Forelimb muscle (tissue), 1 donor: ENCODE results near the gene NTNG1. TPM values are rescaled to one million over a fixed set of nuclear protein-coding genes. Genes with fewer than 3 reads are reported as not detected.
"Not testable (repeated sequence)": the region's sequence is repeated elsewhere in the genome, so short reads cannot be mapped to it uniquely, and the experiment has no call there.

Experiments used
- DNase-seq: peaks from one replicate; pipeline ENCODE4 v3.0.0-alpha.2; 2013; ENCODE audit warnings: low read depth
- polyA plus RNA-seq: library from polyadenylated mRNA; unstranded; fragments of 120-200 nt; gene quantifications from one replicate; pipeline ENCODE4 v1.2.1, GENCODE V29; 2013; ENCODE audit not compliant: insufficient read length

NTNG1 gene
- polyA plus RNA-seq, result 8.5 TPM

DNA sequence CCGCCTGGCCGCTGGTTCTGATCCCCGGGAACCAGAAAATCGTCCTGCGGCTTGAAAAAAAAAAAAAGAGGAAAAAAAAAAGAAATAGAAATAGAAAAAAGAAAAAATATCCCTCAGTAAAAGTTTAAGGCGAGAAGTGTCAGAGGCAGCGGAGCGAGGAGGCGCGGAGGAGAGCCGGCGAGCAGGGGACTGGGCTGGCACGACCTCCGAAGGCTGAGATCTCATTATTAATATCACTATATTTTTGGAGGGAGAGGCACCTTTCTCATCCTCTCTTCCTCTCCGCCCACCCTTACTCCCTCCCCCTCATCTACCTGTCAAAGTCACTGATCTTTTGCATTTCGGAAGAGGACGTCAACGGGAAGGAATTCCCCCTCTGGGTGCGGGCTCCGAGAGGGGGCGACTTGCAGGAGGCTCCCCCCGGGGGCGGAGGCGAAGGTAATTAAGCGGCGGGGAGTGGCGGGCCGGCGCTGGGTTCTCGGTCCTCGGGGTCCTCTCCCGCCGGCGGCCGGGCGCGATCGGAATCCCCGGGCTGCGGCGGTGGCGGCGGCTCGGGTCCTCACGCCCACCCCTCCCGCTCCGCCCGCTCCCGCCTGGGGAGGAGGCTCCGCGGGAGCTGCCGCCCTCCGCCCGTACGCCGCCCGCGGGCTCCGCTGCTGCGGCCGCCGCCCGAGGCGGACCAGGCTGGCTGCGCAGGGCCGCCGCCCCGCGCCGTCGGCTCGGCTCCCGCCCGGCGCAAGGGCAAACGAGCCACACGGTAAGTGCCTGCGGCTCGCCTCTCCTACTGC is at the start of gene NTNG1:
Gene NTNG1, plus strand, starts transcription at position 337 of the 788 bp plus-strand sequence.
- DNase-seq, result no peak

DNA sequence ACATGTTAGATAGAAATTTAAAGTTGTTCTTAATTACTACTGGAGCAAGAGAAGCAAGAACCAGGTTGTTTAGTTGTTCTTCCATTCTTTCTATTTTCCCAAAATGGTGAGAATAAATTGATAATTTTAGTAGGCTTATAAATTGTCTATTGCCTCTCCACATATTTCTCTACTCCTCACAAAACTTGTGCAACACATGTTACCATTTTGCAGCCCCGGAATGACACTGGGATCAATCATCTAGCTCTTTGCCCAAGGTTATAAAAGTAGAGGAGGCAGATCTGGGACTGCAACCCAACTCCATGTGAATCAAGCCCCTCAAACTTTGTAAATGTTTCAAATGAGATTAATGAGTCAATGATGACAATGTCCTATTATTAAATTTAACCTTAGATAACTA is 49.4 kb upstream of the NTNG1 start:
- no peak for DNase-seq

DNA sequence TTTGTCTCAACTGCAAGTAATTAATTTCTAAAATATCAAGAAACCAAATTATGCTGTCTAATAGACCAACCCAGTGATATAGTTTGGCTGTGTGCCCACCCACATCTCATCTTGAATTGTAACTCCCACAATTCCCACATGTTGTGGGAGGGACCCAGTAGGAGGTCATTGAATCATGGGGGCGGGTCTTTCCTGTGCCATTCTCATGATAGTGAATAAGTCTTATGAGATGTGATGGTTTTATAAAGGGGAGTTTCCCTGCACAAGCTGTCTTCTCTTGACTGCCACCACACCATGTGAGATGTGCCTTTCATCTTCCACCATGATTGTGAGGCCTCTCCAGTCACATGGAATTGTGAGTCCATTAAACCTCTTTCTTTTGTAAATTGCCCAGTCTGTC is 47.4 kb upstream of the NTNG1 start:
- DNase-seq, result not testable (repeated sequence)

DNA sequence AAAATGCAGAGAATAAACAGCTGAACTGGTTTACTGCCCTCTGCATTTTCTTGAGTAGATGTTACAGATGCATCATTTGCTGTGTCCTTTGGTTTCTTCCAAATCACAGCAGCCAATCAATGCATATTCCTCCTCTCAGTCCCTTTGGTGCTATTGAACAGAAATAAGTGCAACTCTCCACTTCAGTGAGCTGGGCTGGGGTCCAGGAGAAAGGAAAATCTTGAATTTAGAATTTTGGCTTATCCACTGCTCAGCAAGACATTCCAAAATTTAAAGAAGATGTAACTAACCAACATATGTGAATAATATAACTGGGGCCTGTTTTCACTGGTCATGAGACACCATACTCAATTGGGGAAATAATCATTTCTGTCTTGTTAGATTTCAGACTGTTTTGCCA is 45.2 kb upstream of the NTNG1 start:
- DNase-seq, result no peak

DNA sequence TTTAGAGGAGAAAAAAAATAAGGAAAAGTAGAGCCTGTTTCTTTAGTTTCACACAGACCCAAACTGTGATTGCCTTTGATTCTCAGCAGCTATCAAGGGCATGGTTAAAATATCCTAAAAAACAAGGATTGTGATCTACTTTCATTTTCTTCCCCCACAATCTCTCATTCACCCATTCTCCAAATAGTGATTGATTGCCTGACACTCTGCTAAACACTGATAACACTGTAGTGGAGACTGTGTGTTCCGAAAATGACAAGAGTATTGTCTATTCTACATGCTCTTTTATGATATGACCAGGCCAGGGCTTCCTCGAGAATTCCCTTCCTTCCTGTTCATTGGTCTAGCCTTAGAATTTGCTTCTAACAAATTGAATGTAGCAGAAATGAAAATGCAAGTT is 44.1 kb upstream of the NTNG1 start:
- no peak for DNase-seq

DNA sequence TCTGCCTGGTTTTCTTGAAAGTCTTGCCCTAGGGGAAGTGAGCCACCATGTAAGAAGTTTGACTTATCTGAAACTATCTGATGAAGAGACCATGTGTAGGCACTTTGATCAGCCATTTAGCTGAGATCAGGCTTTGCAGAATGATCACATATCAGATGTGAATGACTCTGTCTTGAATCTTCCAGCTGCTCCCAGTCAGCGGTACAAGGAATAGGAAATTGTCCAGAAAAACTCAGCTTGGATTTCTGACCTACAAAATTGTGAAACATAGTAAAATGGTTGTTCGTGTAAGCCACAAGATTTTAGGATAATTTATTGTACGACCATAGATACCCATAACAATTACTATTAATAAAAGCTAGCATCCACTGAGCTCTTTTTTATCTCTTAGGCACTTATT is 41.9 kb upstream of the NTNG1 start:
- no peak for DNase-seq

DNA sequence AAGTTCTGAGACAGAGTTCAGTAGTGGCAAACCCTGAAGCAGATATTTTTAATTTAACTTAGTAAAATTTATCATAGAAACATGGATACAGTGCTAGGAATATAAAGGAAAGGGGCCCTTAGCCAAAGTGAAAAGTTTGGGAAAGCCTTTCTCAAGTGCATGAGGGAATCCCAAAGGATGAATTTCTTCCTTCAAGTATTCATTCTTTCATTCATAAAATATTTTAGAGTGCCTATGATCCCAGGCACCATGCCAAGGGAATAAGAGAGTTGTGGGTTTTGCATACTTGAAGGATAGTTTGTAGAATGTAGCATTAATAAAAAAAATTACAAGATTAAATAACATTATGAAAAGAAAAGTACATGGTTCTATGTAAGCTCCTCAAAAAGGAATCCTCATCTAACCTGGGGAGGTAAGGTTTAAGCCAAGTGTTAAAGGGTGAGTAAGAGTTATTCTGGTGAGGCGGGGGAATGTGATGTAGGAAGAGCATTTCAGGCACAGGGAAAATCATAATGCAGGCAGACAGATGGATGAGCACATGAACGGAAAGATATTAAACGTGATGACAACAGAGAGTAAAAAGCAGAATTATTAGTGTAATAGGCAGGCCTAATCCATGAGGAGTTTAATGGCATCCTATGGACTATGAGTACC is 40.4 kb upstream of the NTNG1 start:
- no peak for DNase-seq

DNA sequence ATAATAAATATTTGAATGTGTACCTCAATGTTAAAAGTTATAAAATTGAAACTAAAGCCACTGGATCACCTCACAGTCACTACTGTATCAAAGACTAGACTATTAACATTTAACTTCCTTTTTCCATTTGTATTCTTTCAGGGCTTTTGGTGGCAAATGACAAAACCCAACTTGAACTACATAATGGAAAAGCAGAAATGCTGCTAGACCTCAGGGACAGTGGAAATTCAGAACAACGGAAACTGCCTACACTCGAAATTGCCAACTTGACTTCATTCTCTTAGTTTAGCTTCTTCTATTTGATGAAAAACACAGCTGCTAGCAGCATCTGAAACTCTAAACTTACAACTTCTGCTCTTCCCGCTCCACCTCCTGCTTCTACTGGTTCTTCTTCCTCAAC is 34.9 kb upstream of the NTNG1 start:
- DNase-seq, result no peak

DNA sequence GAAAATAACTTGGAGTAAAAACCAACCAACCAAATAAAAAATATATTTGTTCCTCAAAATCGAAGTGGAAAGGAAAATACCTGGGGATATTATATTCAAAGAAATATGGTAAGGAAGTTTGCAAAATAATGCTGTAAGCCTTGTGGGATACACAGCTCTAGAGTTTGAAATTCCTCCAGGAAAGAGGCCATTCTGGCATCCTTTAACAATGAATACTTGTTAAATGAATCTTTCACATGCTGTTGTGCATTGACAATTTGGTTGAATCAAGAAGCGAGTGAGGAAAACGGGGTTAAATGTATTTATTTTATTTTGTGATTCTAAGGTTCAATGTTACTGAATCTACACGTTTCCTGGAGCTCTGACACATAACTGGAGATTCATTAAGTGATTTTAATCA is 30.5 kb upstream of the NTNG1 start:
- DNase-seq, result peak; percentile 81

DNA sequence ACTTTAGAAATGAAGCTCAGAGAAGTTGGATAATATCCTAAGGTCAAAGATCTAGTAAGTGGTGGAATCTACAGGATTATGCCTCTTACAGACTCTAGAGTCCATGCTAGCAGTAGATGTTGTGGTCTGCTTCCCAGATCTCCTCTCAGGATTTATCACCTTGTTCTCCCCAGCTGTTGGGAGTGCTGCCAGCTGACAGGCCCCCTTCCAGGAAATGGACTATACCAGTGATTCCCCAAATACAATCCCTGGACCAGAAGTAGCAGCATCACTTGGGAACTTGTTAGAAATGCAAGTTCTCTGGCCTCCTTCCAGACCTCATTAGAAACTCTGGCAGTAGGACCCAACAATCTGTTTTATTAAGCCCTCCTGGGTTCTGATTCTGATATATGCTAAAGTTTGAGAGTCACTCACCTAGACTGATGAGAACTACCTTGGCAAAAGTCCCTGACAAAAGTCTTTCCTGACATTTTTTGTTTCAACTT is 24.5 kb upstream of the NTNG1 start:
- DNase-seq, result no peak

DNA sequence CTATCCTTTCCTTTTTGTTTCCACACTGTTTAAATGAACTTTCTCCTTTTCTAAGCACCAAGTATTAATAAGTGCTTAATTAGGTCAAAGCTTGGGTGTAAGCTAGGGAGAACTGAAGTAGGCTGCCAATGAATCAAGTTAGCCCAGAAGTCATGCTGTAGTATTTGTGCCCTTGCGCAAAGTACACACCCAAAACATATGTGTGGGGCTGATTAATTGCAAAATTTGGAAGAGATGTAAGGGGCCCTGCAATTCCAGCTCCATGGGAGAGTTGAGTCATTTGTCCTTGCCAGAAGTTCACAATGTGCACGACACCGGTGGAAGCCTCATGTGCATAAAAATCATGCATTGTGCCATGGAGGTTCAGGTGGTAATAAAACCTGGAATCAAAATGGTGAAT is 18.6 kb upstream of the NTNG1 start:
- DNase-seq, result no peak

DNA sequence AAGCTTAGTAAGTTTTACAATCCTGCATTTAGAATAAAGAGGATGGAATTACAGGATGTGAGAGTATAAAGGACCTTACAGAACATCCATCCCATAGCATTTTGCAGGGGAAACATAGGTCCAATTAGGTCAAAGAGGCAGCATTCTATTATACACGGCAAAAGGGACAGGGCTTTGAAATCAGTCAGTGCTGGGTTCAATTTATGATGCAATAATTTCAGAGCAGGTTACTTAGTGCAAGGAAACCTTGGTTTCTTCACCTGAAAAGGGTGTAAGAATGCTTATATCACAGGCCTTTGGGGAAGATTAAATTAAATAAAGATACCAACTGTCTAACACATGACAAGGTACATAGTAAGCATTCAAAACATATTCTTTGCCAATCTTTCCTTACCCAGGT is 17.1 kb upstream of the NTNG1 start:
- DNase-seq, result no peak

DNA sequence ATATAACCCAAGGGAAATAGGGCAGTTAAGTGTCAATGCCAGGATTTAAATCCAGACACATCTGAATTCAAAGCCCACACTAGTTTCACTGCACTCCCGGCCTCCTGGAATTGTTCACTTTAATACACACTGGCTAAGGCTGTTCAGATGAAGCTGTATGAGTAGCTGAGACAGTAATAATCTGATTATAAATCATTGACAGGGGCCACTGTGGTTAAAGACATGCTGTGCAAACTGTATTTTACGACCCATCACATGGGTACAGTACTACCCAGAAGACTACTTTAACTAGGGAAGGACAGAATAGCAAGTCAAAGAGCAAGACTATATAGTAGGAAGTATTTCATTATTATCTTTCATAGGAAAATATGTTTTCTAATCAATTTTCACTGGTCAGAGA is 16.1 kb upstream of the NTNG1 start:
- DNase-seq, result no peak

DNA sequence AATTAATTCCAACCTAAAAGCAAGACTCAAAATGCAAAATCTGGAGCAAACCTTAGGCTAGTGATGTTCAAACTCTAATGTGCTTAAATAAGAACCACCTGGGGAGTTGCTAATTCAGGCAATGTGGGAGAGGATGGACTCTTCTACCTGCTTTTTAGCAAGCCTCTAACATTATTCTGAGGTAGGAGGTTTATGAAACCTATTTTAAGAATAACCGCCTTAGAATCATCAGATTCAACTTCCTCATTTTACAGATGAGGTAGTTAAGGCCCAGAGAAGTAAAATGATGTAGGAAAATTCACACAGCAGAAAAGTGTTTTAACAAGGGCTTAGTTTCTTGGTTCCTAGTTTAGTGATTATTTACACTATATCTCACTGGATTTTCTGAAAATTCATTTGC is 8.6 kb upstream of the NTNG1 start:
- DNase-seq, result no peak

DNA sequence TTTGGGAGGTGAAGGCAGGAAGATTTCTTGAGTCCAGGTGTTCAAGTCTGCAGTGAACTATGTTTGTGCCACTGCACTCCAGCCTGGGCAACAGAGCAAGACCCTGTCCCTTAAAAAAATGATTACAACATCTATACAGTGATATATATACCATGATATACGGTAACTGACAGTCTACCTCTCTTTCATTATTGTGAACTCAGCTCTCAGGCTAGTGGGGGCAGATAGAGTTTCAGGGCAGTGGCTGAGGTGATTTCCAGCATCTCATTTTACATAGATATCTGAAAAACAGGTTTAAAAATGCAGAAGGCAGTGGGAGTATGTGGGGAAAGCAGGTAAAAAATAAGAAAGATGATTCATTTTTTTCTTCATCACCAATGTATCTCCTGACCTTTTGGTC is 8.1 kb upstream of the NTNG1 start:
- no peak for DNase-seq

DNA sequence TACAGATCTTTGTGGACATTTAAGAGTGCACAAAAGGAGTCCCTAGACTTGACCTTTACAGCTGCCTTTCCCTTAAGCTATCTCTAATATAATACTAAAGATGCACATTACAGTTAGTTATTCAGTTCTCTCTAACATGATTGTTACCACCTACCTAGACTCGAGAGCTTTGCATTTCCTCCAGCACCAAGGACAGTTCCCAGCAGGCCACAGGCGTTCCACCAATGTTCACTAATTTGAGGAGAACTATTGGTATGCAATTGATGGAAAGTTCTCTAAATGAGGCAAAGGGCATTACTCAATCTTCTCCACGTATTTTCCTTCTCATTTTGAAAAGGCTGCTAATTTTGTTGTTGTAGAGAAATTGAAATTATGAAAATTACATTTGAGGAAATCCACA is 5.4 kb upstream of the NTNG1 start:
- DNase-seq, result no peak

DNA sequence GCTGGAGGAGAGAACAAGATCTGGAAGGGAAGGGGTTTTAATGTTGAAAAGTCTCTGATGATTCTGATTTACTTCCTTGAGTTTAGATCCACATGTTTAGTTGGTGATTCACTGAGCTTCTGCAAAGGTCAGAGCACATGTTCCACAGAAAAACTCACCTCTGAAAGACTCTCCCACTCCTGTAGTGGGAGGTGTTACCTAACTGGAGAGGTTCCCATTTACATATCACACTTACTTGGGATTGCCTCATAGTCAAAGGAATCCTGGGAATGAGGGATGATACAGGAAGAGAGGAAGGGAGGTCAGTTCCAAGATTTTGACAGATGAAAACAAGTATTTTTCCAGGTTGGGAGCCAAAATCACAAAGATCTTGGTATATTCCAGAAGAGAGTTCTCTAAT is 2.7 kb upstream of the NTNG1 start:
- DNase-seq, result no peak

DNA sequence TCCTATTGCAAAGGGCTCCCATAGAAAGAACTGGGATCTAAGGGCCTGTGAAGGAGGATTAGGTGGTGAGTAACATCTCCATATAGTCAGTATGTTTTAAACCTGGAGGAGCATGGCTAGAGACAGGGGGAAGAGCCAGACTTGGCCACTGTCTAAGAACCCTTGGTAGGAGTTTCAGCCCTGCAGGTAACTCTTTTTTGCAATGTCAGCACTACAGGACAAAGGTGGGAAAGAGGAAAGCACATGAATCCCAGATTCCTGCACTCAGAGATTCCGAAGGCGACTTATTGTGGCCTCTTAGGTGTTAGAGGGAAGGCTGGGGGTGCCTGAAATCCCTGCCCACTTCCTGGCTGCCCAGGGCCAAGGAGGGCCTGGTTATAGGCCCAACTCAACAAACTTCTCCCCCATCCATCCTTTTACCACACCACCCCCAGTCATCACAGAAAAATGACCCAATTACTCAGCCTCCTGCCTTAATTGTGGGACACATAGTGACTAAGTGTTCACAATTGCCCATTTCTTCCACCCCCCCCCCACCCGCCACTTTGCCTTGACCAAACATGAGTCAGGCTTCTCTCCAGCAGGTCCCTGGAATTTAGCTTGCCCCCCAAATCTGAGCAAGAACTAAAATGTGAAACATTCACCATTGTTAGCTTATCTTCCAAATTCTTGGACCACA is 1.9 kb upstream of the NTNG1 start:
- no peak for DNase-seq

DNA sequence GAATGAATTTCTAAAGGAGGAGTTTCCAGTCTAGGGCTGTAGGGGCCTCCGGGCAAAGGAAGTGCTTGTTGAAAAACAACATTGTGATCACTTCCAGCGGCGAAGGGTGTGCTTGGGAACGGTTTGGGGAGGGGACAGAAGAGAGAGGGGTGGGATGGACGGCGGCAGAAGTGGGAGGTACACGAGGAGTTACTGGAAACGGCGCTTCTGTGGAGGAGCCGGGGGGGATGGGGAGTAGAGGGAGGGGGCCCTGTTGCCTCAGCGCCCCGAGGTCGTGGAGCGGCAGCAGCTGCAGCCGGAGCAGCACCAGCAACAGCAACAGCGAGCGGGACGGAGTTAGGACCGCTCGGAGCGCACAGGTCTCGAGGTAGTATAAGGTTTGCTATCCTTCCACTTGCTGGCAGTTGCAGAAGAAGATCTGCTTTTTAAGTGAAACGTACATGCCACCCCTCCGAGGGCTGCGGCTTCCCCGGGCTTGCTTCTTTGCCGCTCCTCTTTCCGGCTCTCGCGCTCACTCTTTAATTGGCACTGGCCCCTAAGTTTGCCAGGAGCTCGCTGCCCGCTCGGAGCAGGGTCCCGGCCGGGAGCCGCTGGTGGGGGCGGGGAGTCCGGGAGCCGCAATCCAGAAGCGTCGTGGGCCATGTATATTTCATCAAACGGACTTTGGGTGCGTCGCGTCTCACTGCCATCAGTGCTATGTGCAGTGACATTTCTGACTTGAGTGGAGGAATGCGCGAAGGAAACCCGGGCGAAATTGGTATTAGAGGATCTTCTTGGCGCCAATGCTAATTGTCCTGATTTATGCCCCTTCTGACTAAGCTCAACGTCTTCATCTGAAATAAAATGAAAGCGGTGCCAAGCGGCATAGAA is 771 bp upstream of the NTNG1 start:
- DNase-seq, result no peak

DNA sequence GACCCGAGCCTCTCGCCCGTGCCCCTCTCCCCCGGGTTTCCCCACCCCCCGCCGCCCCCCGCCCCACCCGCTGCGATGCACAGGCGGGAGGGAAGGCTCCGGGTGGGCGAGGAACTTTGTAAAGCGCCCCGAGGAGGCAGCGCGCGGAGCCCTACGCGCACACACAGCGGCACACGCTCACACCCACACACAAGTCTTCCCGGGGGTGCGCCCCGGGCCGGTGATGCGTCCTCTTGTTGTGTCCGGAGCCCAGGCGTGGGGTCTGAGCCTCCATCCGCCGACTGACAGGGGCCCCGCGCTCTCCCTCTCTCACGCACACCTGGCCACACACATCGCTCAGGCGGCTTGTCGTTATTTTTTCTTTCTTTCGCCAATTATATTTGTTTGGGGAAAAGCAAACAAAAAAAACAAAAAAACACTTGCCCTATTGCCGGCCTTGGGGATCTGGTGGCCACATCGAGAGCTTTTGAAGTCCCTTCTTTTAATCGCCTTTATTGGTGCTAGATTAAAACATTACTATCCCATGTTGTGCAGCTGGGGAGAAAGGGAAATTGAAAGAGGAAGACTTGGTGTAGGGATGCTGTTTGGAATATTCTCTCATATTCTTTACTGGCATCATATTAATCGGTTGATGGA is 770 bp downstream of the NTNG1 start:
- no peak for DNase-seq

DNA sequence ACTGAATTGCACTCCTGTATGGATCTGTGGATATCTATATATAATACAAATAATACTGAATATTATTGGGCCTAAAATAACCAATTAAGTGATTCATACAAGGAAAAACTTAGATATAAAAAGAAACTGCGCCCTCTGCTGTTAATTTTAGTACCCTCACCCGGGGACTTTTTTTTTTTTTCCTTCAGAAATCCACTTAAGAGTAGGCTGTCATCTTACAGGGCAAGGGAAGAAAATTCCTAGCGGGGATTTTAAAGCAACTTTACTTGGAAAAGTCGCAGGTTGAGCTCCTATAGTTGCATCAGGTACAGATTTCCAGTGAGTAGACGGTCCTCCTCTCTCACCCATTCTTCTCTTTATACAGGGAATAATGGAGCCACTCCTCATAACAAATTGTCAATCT is 1.3 kb downstream of the NTNG1 start:
- peak; percentile 65 for DNase-seq
